ENCODE results near the gene WIPF2. TPM values are rescaled to one million over a fixed set of nuclear protein-coding genes. Genes with fewer than 3 reads are reported as not detected.

Gene WIPF2
- total RNA-seq, 1 donor from 2014 or later: 32.2 TPM

GRCh38 chr17:40178021-40178601 lies 41.0 kb upstream of the WIPF2 start:
- Mint-ChIP-seq H3K4me1 (ENCODE audit: unreplicated experiment) (peaks cover 10% of the 10 kb centered on the region), H3K9me3 (ENCODE audit: unreplicated experiment) (no peaks in the 10 kb centered on the region), H3K36me3 (ENCODE audit: low read depth, unreplicated experiment) (peaks cover 22% of the 10 kb centered on the region), H3K27ac (ENCODE audit: unreplicated experiment) (no peak overlapping the region), H3K4me3 (ENCODE audit: unreplicated experiment) (no peak overlapping the region), H3K27me3 (ENCODE audit: unreplicated experiment) (peaks cover 6% of the 10 kb centered on the region)
- no peak for DNase-seq (ENCODE audit: low spot score)
- no peak for TF ChIP-seq CTCF (IDR thresholded peaks at IDR 0.05; ENCODE audit: unreplicated experiment)

- H3K27me3 Mint-ChIP-seq (ENCODE audit: unreplicated experiment): peaks cover 6% of the 10 kb centered on the region
- peaks cover 17% of the 10 kb centered on the region for H3K36me3 Mint-ChIP-seq (ENCODE audit: low read depth, unreplicated experiment)
- no peaks in the 10 kb centered on the region for H3K9me3 Mint-ChIP-seq (ENCODE audit: unreplicated experiment)
- no peak for TF ChIP-seq CTCF (IDR thresholded peaks at IDR 0.05; ENCODE audit: unreplicated experiment)
- DNase-seq (ENCODE audit: low spot score): no peak
- H3K4me1 Mint-ChIP-seq (ENCODE audit: unreplicated experiment): peaks cover 10% of the 10 kb centered on the region
- no peak overlapping the region for H3K27ac Mint-ChIP-seq (ENCODE audit: unreplicated experiment)
- H3K4me3 Mint-ChIP-seq (ENCODE audit: unreplicated experiment): no peak overlapping the region
Measured at GRCh38 chr17:40178660-40179059, 40.4 kb upstream of the WIPF2 start.

GRCh38 chr17:40179923-40180659 lies 39.0 kb upstream of the WIPF2 start:
- H3K4me3 Mint-ChIP-seq (ENCODE audit: unreplicated experiment): no peak overlapping the region

GRCh38 chr17:40180694-40181093 lies 38.4 kb upstream of the WIPF2 start:
- no peak for DNase-seq (ENCODE audit: low spot score)
- H3K9me3 Mint-ChIP-seq (ENCODE audit: unreplicated experiment): no peaks in the 10 kb centered on the region
- peaks cover 8% of the 10 kb centered on the region for H3K27me3 Mint-ChIP-seq (ENCODE audit: unreplicated experiment)
- no peak overlapping the region for H3K4me3 Mint-ChIP-seq (ENCODE audit: unreplicated experiment)
- H3K27ac Mint-ChIP-seq (ENCODE audit: unreplicated experiment): no peak overlapping the region
- peaks cover 10% of the 10 kb centered on the region for H3K4me1 Mint-ChIP-seq (ENCODE audit: unreplicated experiment)
- H3K36me3 Mint-ChIP-seq (ENCODE audit: low read depth, unreplicated experiment): peaks cover 9% of the 10 kb centered on the region
- no peak for TF ChIP-seq CTCF (IDR thresholded peaks at IDR 0.05; ENCODE audit: unreplicated experiment)

More at GRCh38 chr17:40179923-40180659, 39.0 kb upstream of the WIPF2 start:
- DNase-seq (ENCODE audit: low spot score): no peak
- H3K9me3 Mint-ChIP-seq (ENCODE audit: unreplicated experiment): no peaks in the 10 kb centered on the region
- peaks cover 10% of the 10 kb centered on the region for H3K4me1 Mint-ChIP-seq (ENCODE audit: unreplicated experiment)
- peak overlapping the region; percentile 45 for H3K27ac Mint-ChIP-seq (ENCODE audit: unreplicated experiment)
- peaks cover 8% of the 10 kb centered on the region for H3K27me3 Mint-ChIP-seq (ENCODE audit: unreplicated experiment)
- H3K36me3 Mint-ChIP-seq (ENCODE audit: low read depth, unreplicated experiment): peaks cover 10% of the 10 kb centered on the region
- TF ChIP-seq CTCF (IDR thresholded peaks at IDR 0.05; ENCODE audit: unreplicated experiment): no peak

- no peak overlapping the region for H3K27ac Mint-ChIP-seq (ENCODE audit: unreplicated experiment)
- no peaks in the 10 kb centered on the region for H3K9me3 Mint-ChIP-seq (ENCODE audit: unreplicated experiment)
- TF ChIP-seq CTCF (IDR thresholded peaks at IDR 0.05; ENCODE audit: unreplicated experiment): no peak
- no peak for DNase-seq (ENCODE audit: low spot score)
- peaks cover 10% of the 10 kb centered on the region for H3K4me1 Mint-ChIP-seq (ENCODE audit: unreplicated experiment)
- H3K4me3 Mint-ChIP-seq (ENCODE audit: unreplicated experiment): no peak overlapping the region
- H3K27me3 Mint-ChIP-seq (ENCODE audit: unreplicated experiment): peaks cover 8% of the 10 kb centered on the region
- H3K36me3 Mint-ChIP-seq (ENCODE audit: low read depth, unreplicated experiment): peaks cover 4% of the 10 kb centered on the region
Measured at GRCh38 chr17:40181205-40181604, 37.9 kb upstream of the WIPF2 start.
